ENCODE measurements around the gene UBAP1L.

Gene UBAP1L

GRCh38 chr15:65086680-65087111 is 28.3 kb downstream of the UBAP1L start:
- H3K36me3 Mint-ChIP-seq (ENCODE audit: insufficient read depth), result no peaks in the 10 kb centered on the region
- no peaks in the 10 kb centered on the region for H3K9me3 Mint-ChIP-seq
- H3K4me3 Mint-ChIP-seq, result no peak overlapping the region
- peaks cover 10% of the 10 kb centered on the region for H3K4me1 Mint-ChIP-seq
- no peak overlapping the region for H3K27ac Mint-ChIP-seq (ENCODE audit: low read depth)
- H3K27me3 Mint-ChIP-seq, result peaks cover 32% of the 10 kb centered on the region
- ATAC-seq (replicated peaks; ENCODE audit: extremely low read depth, poor library complexity, severe bottlenecking) (no peak), DNase-seq (ENCODE audit: low spot score in 2 of 2) (no peak)

GRCh38 chr15:65085990-65086679 is 28.9 kb downstream of the UBAP1L start:
- Mint-ChIP-seq H3K27me3 (peaks cover 38% of the 10 kb centered on the region), H3K4me3 (no peak overlapping the region), H3K27ac (ENCODE audit: low read depth) (no peak overlapping the region), H3K36me3 (ENCODE audit: insufficient read depth) (no peaks in the 10 kb centered on the region), H3K4me1 (peaks cover 10% of the 10 kb centered on the region), H3K9me3 (no peaks in the 10 kb centered on the region)
- DNase-seq (ENCODE audit: low spot score in 2 of 2) (no peak), ATAC-seq (replicated peaks; ENCODE audit: extremely low read depth, poor library complexity, severe bottlenecking) (no peak)

GRCh38 chr15:65085207-65085753 is 29.7 kb downstream of the UBAP1L start:
- no peak overlapping the region for H3K27ac Mint-ChIP-seq (ENCODE audit: low read depth)
- H3K4me3 Mint-ChIP-seq, result no peak overlapping the region
- ATAC-seq (replicated peaks; ENCODE audit: extremely low read depth, poor library complexity, severe bottlenecking), result no peak
- H3K4me1 Mint-ChIP-seq, result peaks cover 10% of the 10 kb centered on the region
- no peaks in the 10 kb centered on the region for H3K9me3 Mint-ChIP-seq
- no peak for DNase-seq (ENCODE audit: low spot score in 2 of 2)
- peaks cover 44% of the 10 kb centered on the region for H3K27me3 Mint-ChIP-seq
- no peaks in the 10 kb centered on the region for H3K36me3 Mint-ChIP-seq (ENCODE audit: insufficient read depth)

GRCh38 chr15:65084500-65085206 is 30.3 kb downstream of the UBAP1L start:
- Mint-ChIP-seq H3K27me3 (peaks cover 44% of the 10 kb centered on the region), H3K9me3 (no peaks in the 10 kb centered on the region), H3K4me3 (no peak overlapping the region), H3K27ac (ENCODE audit: low read depth) (no peak overlapping the region), H3K4me1 (peaks cover 10% of the 10 kb centered on the region), H3K36me3 (ENCODE audit: insufficient read depth) (no peaks in the 10 kb centered on the region)
- DNase-seq (ENCODE audit: low spot score in 2 of 2) (no peak), ATAC-seq (replicated peaks; ENCODE audit: extremely low read depth, poor library complexity, severe bottlenecking) (no peak)

GRCh38 chr15:65083262-65083701 is 31.7 kb downstream of the UBAP1L start:
- Mint-ChIP-seq H3K9me3 (no peaks in the 10 kb centered on the region), H3K4me3 (no peak overlapping the region), H3K27ac (ENCODE audit: low read depth) (no peak overlapping the region), H3K27me3 (peaks cover 58% of the 10 kb centered on the region), H3K4me1 (peaks cover 10% of the 10 kb centered on the region), H3K36me3 (ENCODE audit: insufficient read depth) (no peaks in the 10 kb centered on the region)
- DNase-seq (ENCODE audit: low spot score in 2 of 2) (no peak), ATAC-seq (replicated peaks; ENCODE audit: extremely low read depth, poor library complexity, severe bottlenecking) (no peak)

GRCh38 chr15:65082303-65082953 is 32.6 kb downstream of the UBAP1L start:
- H3K9me3 Mint-ChIP-seq, result no peaks in the 10 kb centered on the region
- H3K4me1 Mint-ChIP-seq, result peaks cover 15% of the 10 kb centered on the region
- H3K27me3 Mint-ChIP-seq, result peaks cover 66% of the 10 kb centered on the region
- ATAC-seq (replicated peaks; ENCODE audit: extremely low read depth, poor library complexity, severe bottlenecking) (no peak), DNase-seq (ENCODE audit: low spot score in 2 of 2) (no peak)
- no peaks in the 10 kb centered on the region for H3K36me3 Mint-ChIP-seq (ENCODE audit: insufficient read depth)
- H3K27ac Mint-ChIP-seq (ENCODE audit: low read depth), result no peak overlapping the region
- no peak overlapping the region for H3K4me3 Mint-ChIP-seq

GRCh38 chr15:65081758-65082157 is 33.2 kb downstream of the UBAP1L start:
- Mint-ChIP-seq H3K27me3 (peaks cover 66% of the 10 kb centered on the region), H3K4me3 (no peak overlapping the region), H3K27ac (ENCODE audit: low read depth) (no peak overlapping the region), H3K36me3 (ENCODE audit: insufficient read depth) (no peaks in the 10 kb centered on the region), H3K4me1 (peaks cover 15% of the 10 kb centered on the region), H3K9me3 (no peaks in the 10 kb centered on the region)
- ATAC-seq (replicated peaks; ENCODE audit: extremely low read depth, poor library complexity, severe bottlenecking) (no peak), DNase-seq (ENCODE audit: low spot score in 2 of 2) (no peak)

- no peak for DNase-seq (ENCODE audit: low spot score in 2 of 2)
- Mint-ChIP-seq H3K27ac (ENCODE audit: low read depth) (no peak overlapping the region), H3K36me3 (ENCODE audit: insufficient read depth) (no peaks in the 10 kb centered on the region), H3K4me1 (peaks cover 15% of the 10 kb centered on the region), H3K4me3 (no peak overlapping the region), H3K9me3 (no peaks in the 10 kb centered on the region), H3K27me3 (peaks cover 69% of the 10 kb centered on the region)
- ATAC-seq (replicated peaks; ENCODE audit: extremely low read depth, poor library complexity, severe bottlenecking), result no peak
Measured at GRCh38 chr15:65081270-65081669, 33.7 kb downstream of the UBAP1L start.

GRCh38 chr15:65079580-65079979 is 35.4 kb downstream of the UBAP1L start:
- Mint-ChIP-seq H3K4me3 (no peak overlapping the region), H3K4me1 (peaks cover 15% of the 10 kb centered on the region), H3K27ac (ENCODE audit: low read depth) (no peak overlapping the region), H3K36me3 (ENCODE audit: insufficient read depth) (peaks cover 2% of the 10 kb centered on the region), H3K9me3 (no peaks in the 10 kb centered on the region), H3K27me3 (peaks cover 72% of the 10 kb centered on the region)
- no peak for DNase-seq (ENCODE audit: low spot score in 2 of 2)
- no peak for ATAC-seq (replicated peaks; ENCODE audit: extremely low read depth, poor library complexity, severe bottlenecking)

GRCh38 chr15:65077981-65078352 is 37.0 kb downstream of the UBAP1L start:
- Mint-ChIP-seq H3K9me3 (no peaks in the 10 kb centered on the region), H3K4me3 (no peak overlapping the region), H3K27ac (ENCODE audit: low read depth) (no peak overlapping the region), H3K36me3 (ENCODE audit: insufficient read depth) (peaks cover 2% of the 10 kb centered on the region), H3K27me3 (peaks cover 56% of the 10 kb centered on the region), H3K4me1 (peaks cover 15% of the 10 kb centered on the region)
- no peak for DNase-seq (ENCODE audit: low spot score in 2 of 2)
- ATAC-seq (replicated peaks; ENCODE audit: extremely low read depth, poor library complexity, severe bottlenecking), result no peak

- DNase-seq (ENCODE audit: low spot score in 2 of 2) (no peak), ATAC-seq (replicated peaks; ENCODE audit: extremely low read depth, poor library complexity, severe bottlenecking) (no peak)
- H3K9me3 Mint-ChIP-seq, result no peaks in the 10 kb centered on the region
- H3K27ac Mint-ChIP-seq (ENCODE audit: low read depth), result no peak overlapping the region
- H3K4me3 Mint-ChIP-seq, result no peak overlapping the region
- peaks cover 9% of the 10 kb centered on the region for H3K4me1 Mint-ChIP-seq
- H3K27me3 Mint-ChIP-seq, result peaks cover 50% of the 10 kb centered on the region
- peaks cover 2% of the 10 kb centered on the region for H3K36me3 Mint-ChIP-seq (ENCODE audit: insufficient read depth)
Measured at GRCh38 chr15:65077291-65077980, 37.6 kb downstream of the UBAP1L start.

GRCh38 chr15:65076486-65077290 is 38.3 kb downstream of the UBAP1L start, which contains the start of gene KBTBD13:
Gene KBTBD13 (plus strand): TSS chr15:65076746. CDS start chr15:65076816, 70 bp downstream.
- no peak for DNase-seq (ENCODE audit: low spot score in 2 of 2)
- H3K4me1 Mint-ChIP-seq, result peaks cover 5% of the 10 kb centered on the region
- ATAC-seq (replicated peaks; ENCODE audit: extremely low read depth, poor library complexity, severe bottlenecking), result no peak
- peaks cover 43% of the 10 kb centered on the region for H3K27me3 Mint-ChIP-seq
- no peak within 1 kb of the TSS for H3K4me3 Mint-ChIP-seq
- H3K9me3 Mint-ChIP-seq, result no peaks in the 10 kb centered on the region
- H3K27ac Mint-ChIP-seq (ENCODE audit: low read depth), result no peak within 1 kb of the TSS
- H3K36me3 Mint-ChIP-seq (ENCODE audit: insufficient read depth), result peaks cover 2% of the 10 kb centered on the region
